Calu3 (cell line): Measurements from ENCODE around the gene ZNF213. TPM values are rescaled to one million over a fixed set of nuclear protein-coding genes. Genes with fewer than 3 reads are reported as not detected.
A peak's percentile ranks its signal among the peaks of the same experiment; 100 is the strongest.

Source experiments
- BruUV-seq: library from RNA; stranded (reverse); fragments of 400-500 nt; replicated peaks from 2 replicates; lab custom pipeline; 2021; lab: Mats Ljungman, UMichigan
- CTCF ChIA-PET: fragments of 300-600 bp; sonication (Branson Sonifier 250); formaldehyde crosslinking; loops from one replicate; lab custom pipeline; 2022; ENCODE audit warnings: antibody characterized with exemption; lab: Charles Lee
- DNase-seq: peaks from one replicate; pipeline ENCODE4 v3.0.0; 2022
- H3K27ac Mint-ChIP-seq: one replicate; pipeline ENCODE4 v1.8.0; 2022; ENCODE audit warnings: mixed read lengths; ENCODE audit not compliant: unreplicated experiment
- H3K27me3 Mint-ChIP-seq: one replicate; pipeline ENCODE4 v1.8.0; 2022; ENCODE audit warnings: mixed read lengths; ENCODE audit not compliant: unreplicated experiment
- H3K36me3 Mint-ChIP-seq: one replicate; pipeline ENCODE4 v1.8.0; 2022; ENCODE audit warnings: mild to moderate bottlenecking, moderate library complexity, mixed read lengths; ENCODE audit not compliant: insufficient read depth, unreplicated experiment
- H3K4me1 Mint-ChIP-seq: one replicate; pipeline ENCODE4 v1.8.0; 2022; ENCODE audit warnings: mild to moderate bottlenecking, low read depth, mixed read lengths; ENCODE audit not compliant: unreplicated experiment
- H3K4me3 Mint-ChIP-seq: one replicate; pipeline ENCODE4 v1.8.0; 2022; ENCODE audit warnings: mild to moderate bottlenecking, low read depth, moderate library complexity, mixed read lengths; ENCODE audit not compliant: unreplicated experiment
- H3K9me3 Mint-ChIP-seq: one replicate; pipeline ENCODE4 v1.8.0; 2022; ENCODE audit warnings: low read depth, mixed read lengths; ENCODE audit not compliant: unreplicated experiment
- CTCF ChIP-seq: fragments of 200-600 bp; IDR thresholded peaks from one replicate; pipeline ENCODE4 v1.8.0; 2022; ENCODE audit warnings: antibody characterized with exemption; ENCODE audit not compliant: unreplicated experiment
- intact Hi-C: fragments of 100-400 bp; cut with micrococcal nuclease; formaldehyde crosslinking; loops from one replicate; pipeline ENCODE4 v1.10.0; 2022; ENCODE audit not compliant: unreplicated experiment
- total RNA-seq: library from RNA; stranded (reverse); gene quantifications from 2 replicates; pipeline ENCODE4 v1.2.3, GENCODE V29; 2022

Gene ZNF213
- total RNA-seq, 1 experiment from 2014 or later: 11.8 TPM

- no peaks in the 10 kb centered on the region for H3K27me3 Mint-ChIP-seq
- no peak for TF ChIP-seq CTCF
- peaks cover 39% of the 10 kb centered on the region for H3K36me3 Mint-ChIP-seq
- DNase-seq: no peak
- CTCF ChIA-PET: interaction anchor here (0.6 kb wide), 1 partner anchor 1134 kb away, joined by 3 read pairs; no protein-coding TSS in a partner anchor
- H3K9me3 Mint-ChIP-seq: no peaks in the 10 kb centered on the region
- BruUV-seq: no TSS peak
- intact Hi-C loops: no loop called here
- peaks cover 19% of the 10 kb centered on the region for H3K4me1 Mint-ChIP-seq
- H3K27ac Mint-ChIP-seq: no peak overlapping the region
- H3K4me3 Mint-ChIP-seq: peak overlapping the region; percentile 87
These were observed 20.9 kb upstream of the ZNF213 start for GRCh38 chr16:3113765-3114479.

DNA sequence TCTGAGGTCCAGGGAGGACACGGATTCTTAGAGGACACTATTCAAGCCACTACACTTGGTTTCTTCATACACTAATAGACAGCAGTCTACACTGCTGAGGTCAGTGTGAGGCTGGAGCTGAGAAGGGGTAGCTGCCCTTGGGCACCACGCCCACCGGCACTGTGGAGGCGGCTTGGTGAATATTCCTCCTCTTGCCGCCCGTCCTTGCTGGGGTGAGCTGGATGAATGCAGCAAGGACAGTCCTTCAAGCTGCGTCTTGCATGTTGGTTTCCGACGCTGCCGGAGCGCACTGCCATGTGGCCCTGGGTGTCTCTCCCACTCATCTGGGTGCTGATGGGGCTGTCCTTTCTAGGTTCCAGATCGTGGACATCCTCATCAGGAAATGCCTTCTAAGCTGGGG lies 19.8 kb upstream of the ZNF213 start:
- no peaks in the 10 kb centered on the region for H3K9me3 Mint-ChIP-seq
- no peak for DNase-seq
- no peak for TF ChIP-seq CTCF
- H3K4me3 Mint-ChIP-seq: no peak overlapping the region
- CTCF ChIA-PET: no interaction called here
- no peaks in the 10 kb centered on the region for H3K27me3 Mint-ChIP-seq
- H3K36me3 Mint-ChIP-seq: peaks cover 50% of the 10 kb centered on the region
- H3K4me1 Mint-ChIP-seq: peaks cover 19% of the 10 kb centered on the region
- BruUV-seq: no TSS peak
- intact Hi-C loops: no loop called here
- H3K27ac Mint-ChIP-seq: no peak overlapping the region

DNA sequence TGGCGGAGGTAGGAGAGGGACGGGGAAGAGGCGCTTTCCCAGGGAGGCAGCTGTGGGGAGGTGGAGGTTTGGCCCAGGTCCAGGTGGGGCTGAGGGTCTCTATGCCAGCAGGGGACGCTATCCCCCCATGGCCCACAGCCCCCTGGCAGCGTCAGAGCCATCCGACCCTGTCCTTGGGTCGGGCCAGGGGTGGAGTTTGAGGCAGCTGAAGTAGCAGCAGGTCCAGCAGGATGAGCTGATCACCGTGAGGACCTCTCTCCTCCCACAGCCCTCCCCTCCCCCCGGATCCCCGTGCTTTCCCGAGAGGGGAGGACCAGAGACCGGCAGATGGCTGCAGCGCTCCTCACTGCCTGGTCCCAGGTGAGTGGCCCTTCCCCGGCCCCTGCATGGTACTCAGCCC lies 19.3 kb upstream of the ZNF213 start:
- no peak overlapping the region for H3K27ac Mint-ChIP-seq
- CTCF ChIA-PET: no interaction called here
- no peaks in the 10 kb centered on the region for H3K9me3 Mint-ChIP-seq
- no peak overlapping the region for H3K4me3 Mint-ChIP-seq
- no peaks in the 10 kb centered on the region for H3K27me3 Mint-ChIP-seq
- no peak for DNase-seq
- peaks cover 56% of the 10 kb centered on the region for H3K36me3 Mint-ChIP-seq
- peaks cover 19% of the 10 kb centered on the region for H3K4me1 Mint-ChIP-seq
- BruUV-seq: no TSS peak
- no peak for TF ChIP-seq CTCF
- intact Hi-C loops: no loop called here

- Mint-ChIP-seq H3K4me3 (no peak overlapping the region), H3K4me1 (peaks cover 12% of the 10 kb centered on the region), H3K27ac (no peak overlapping the region), H3K36me3 (peaks cover 50% of the 10 kb centered on the region), H3K27me3 (no peaks in the 10 kb centered on the region), H3K9me3 (no peaks in the 10 kb centered on the region)
- no peak for TF ChIP-seq CTCF
- CTCF ChIA-PET: interaction anchor here (0.6 to 1.7 kb wide), 3 partner anchors 11 to 87 kb away, joined by 3 to 9 read pairs (median 7); no protein-coding TSS in a partner anchor
- intact Hi-C loops: no loop called here
- no peak for DNase-seq
- BruUV-seq: no TSS peak
These were observed 16.5 kb upstream of the ZNF213 start for GRCh38 chr16:3118204-3118790.
